Smooth muscle cell (in vitro differentiated cells): ENCODE measurements around the gene TOMM7. TPM values are rescaled to one million over a fixed set of nuclear protein-coding genes. Genes with fewer than 3 reads are reported as not detected.

Experiments used
- DNase-seq: peaks from one replicate; lab custom pipeline; 2025; ENCODE audit not compliant: unreplicated experiment; lab: John Stamatoyannopoulos, UW
- H2AFZ ChIP-seq: fragments of 200-600 bp; sonication (generic); 2 replicates; pipeline ENCODE4 v1.6.0; 2016; ENCODE audit warnings: antibody characterized with exemption, low read depth, mild to moderate bottlenecking
- H3F3A ChIP-seq: fragments of 200-600 bp; sonication (generic); 2 replicates; pipeline ENCODE4 v1.6.0; 2017; ENCODE audit warnings: antibody characterized with exemption, low read depth
- H3K27ac ChIP-seq: fragments of 200-600 bp; sonication (generic); 2 replicates; pipeline ENCODE4 v1.5.1; 2016; ENCODE audit warnings: low read depth, mild to moderate bottlenecking
- H3K27me3 ChIP-seq: fragments of 200-600 bp; sonication (generic); 2 replicates; pipeline ENCODE4 v1.6.1; 2016; ENCODE audit warnings: low read depth, mild to moderate bottlenecking
- H3K36me3 ChIP-seq: fragments of 200-600 bp; sonication (generic); 2 replicates; pipeline ENCODE4 v1.5.1; 2016; ENCODE audit warnings: low read depth
- H3K4me1 ChIP-seq: fragments of 200-600 bp; sonication (generic); 2 replicates; pipeline ENCODE4 v1.5.1; 2016; ENCODE audit warnings: low read depth
- H3K4me2 ChIP-seq: fragments of 200-600 bp; sonication (generic); 2 replicates; pipeline ENCODE4 v1.6.0; 2016; ENCODE audit warnings: mild to moderate bottlenecking
- H3K4me3 ChIP-seq: fragments of 200-600 bp; sonication (generic); 2 replicates; pipeline ENCODE4 v1.5.1; 2016; ENCODE audit warnings: mild to moderate bottlenecking
- H3K79me2 ChIP-seq: fragments of 200-600 bp; sonication (generic); 2 replicates; pipeline ENCODE4 v1.6.0; 2016; ENCODE audit warnings: low read depth, mild to moderate bottlenecking
- H3K9ac ChIP-seq: fragments of 200-600 bp; sonication (generic); 2 replicates; pipeline ENCODE4 v1.6.0; 2016; ENCODE audit warnings: low read depth
- H3K9me3 ChIP-seq: fragments of 200-600 bp; sonication (generic); replicated peaks from 2 replicates; pipeline ENCODE4 v1.5.1; 2016; ENCODE audit warnings: low read depth
- H4K20me1 ChIP-seq: fragments of 200-600 bp; sonication (generic); 2 replicates; pipeline ENCODE4 v1.6.0; 2016; ENCODE audit warnings: low read depth
- WGBS: methylation state at CpG from one replicate; pipeline ENCODE4 v1.1.7; 2016; ENCODE audit warnings: low lambda C conversion rate; 5-methylcytosine and 5-hydroxymethylcytosine counted together
- polyA plus RNA-seq: library from polyadenylated mRNA; unstranded; fragments of >200 nt; fragmentation: Nextera tagmentation; extraction: Ambion mirVana; gene quantifications from 2 replicates; pipeline ENCODE4 v1.2.1, GENCODE V29; 2016
- total RNA-seq: library from RNA; depleted of rRNA; stranded (reverse); fragments of >200 nt; gene quantifications from 2 replicates; pipeline ENCODE4 v1.2.3, GENCODE V29; 2014
- TF ChIP-seq, protein P1 (sequence below): fragments of 200-600 bp; sonication (generic); IDR thresholded peaks from 2 replicates; pipeline ENCODE4 v1.5.1; 2017; ENCODE audit warnings: borderline replicate concordance, mild to moderate bottlenecking, antibody characterized with exemption; ENCODE audit not compliant: insufficient read depth, poor library complexity, severe bottlenecking

Gene TOMM7
- total and polyA plus RNA-seq, 2 experiments from 2014 or later = 202 to 285 TPM

DNA sequence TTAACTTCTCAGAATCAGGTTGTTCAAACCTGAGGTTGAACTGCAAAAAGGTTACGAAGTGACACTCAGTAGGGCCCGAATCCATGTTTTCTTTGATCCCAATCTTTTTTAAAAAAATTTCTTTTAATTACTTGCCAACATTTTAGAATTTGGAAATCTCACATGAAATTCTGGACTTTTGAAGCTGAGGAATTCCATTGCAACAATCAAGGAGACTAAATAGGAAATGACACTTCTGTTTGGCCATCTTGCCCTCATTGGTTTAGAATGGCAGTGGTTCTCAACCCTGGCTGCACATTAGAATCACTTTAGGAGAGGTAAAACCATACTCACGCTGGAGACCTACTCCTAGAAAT is 471 bp upstream of the TOMM7 start:
- H3K4me2 ChIP-seq = peak overlapping the region; percentile 92
- DNase-seq = no peak
- H3F3A ChIP-seq = peaks cover 3% of the 10 kb centered on the region
- H3K9me3 ChIP-seq = no peaks in the 10 kb centered on the region
- H3K4me3 ChIP-seq = peak overlapping the region; percentile 83
- H3K27ac ChIP-seq = no peak overlapping the region
- peaks cover 22% of the 10 kb centered on the region for H4K20me1 ChIP-seq
- peak overlapping the region; percentile 95 for H2AFZ ChIP-seq
- no peak overlapping the region for H3K9ac ChIP-seq
- H3K4me1 ChIP-seq = peaks cover 10% of the 10 kb centered on the region
- H3K27me3 ChIP-seq = no peaks in the 10 kb centered on the region
- peaks cover 15% of the 10 kb centered on the region for H3K79me2 ChIP-seq
- TF ChIP-seq, protein P1, sequence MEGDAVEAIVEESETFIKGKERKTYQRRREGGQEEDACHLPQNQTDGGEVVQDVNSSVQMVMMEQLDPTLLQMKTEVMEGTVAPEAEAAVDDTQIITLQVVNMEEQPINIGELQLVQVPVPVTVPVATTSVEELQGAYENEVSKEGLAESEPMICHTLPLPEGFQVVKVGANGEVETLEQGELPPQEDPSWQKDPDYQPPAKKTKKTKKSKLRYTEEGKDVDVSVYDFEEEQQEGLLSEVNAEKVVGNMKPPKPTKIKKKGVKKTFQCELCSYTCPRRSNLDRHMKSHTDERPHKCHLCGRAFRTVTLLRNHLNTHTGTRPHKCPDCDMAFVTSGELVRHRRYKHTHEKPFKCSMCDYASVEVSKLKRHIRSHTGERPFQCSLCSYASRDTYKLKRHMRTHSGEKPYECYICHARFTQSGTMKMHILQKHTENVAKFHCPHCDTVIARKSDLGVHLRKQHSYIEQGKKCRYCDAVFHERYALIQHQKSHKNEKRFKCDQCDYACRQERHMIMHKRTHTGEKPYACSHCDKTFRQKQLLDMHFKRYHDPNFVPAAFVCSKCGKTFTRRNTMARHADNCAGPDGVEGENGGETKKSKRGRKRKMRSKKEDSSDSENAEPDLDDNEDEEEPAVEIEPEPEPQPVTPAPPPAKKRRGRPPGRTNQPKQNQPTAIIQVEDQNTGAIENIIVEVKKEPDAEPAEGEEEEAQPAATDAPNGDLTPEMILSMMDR = no peak
- no peaks in the 10 kb centered on the region for H3K36me3 ChIP-seq
- WGBS = 66% methylated on average over 3 of the region's 3 CpGs

DNA sequence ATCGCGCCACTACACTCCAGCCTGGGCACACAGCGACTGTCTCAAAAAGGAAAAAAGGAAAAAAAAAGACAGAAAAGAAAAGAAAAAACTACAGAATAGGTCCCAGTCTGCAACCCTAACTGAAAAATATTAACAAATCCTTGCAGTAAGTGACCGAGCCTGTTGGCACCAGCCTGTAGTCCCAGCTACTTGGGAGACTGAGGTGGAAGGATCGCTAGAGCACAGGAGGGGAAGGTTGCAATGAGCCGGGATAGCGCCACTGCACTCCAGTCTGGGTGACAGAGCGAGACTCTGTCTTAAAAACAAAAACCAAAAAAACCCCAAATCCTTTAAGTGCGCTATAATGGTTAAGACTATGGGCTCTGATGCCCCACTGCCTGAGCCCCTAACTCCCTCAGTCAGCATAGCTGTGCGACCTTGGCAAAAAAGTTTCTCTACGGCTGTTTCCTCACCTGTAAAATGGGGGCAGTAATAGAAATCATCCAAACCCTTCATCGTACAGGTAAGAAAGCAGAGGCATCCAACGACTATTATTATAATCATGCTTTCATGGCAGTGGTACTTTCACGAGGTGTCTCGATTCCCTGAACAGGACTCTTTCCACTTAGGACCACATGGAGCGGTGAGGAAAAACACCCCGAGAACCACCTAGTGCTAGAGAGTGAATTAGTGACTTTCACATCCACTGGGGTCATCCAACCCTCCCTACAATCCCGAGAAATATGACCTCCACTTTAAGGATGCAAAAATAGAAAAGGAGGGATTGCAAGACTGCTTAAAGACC is 755 bp downstream of the TOMM7 start:
- Histone ChIP-seq H3K79me2 (peaks cover 15% of the 10 kb centered on the region), H3F3A (peaks cover 3% of the 10 kb centered on the region), H3K4me2 (peak overlapping the region; percentile 92), H3K4me1 (peaks cover 10% of the 10 kb centered on the region), H3K27me3 (no peaks in the 10 kb centered on the region), H3K9ac (peak overlapping the region; percentile 71), H3K27ac (peak overlapping the region; percentile 67), H3K9me3 (no peaks in the 10 kb centered on the region), H2AFZ (peak overlapping the region; percentile 95), H3K36me3 (peaks cover 2% of the 10 kb centered on the region), H4K20me1 (peaks cover 26% of the 10 kb centered on the region), H3K4me3 (peak overlapping the region; percentile 83)
- WGBS = 1% methylated on average over 18 of the region's 18 CpGs
- TF ChIP-seq, protein P1 = no peak
- DNase-seq = no peak

DNA sequence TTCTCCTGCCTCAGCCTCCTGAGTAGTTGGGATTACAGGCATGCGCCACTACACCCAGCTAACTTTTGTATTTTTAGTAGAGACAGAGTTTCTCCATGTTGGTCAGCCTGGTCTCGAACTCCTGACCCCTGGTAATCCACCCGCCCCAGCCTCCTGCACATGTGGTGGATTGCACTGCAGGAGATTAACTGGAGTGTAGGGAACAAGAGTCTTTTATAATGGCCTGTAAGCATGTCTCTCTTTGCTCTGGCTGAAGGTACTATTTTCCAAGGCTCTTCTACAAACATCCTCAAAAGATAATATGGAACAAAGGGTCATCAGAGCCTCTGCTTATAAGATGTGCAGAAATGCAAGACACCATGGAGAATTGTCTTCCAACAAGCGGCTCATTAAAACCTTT is 3.2 kb downstream of the TOMM7 start:
- Histone ChIP-seq H3K27me3 (no peaks in the 10 kb centered on the region), H3K36me3 (peaks cover 11% of the 10 kb centered on the region), H3K9ac (no peak overlapping the region), H4K20me1 (peaks cover 41% of the 10 kb centered on the region), H3K9me3 (no peaks in the 10 kb centered on the region), H3K79me2 (peaks cover 15% of the 10 kb centered on the region), H3K4me1 (peaks cover 10% of the 10 kb centered on the region), H3K4me3 (no peak overlapping the region), H3F3A (peaks cover 3% of the 10 kb centered on the region), H2AFZ (no peak overlapping the region), H3K27ac (no peak overlapping the region), H3K4me2 (no peak overlapping the region)
- WGBS = 94% methylated on average over 4 of the region's 4 CpGs
- TF ChIP-seq, protein P1 = no peak
- DNase-seq = no peak
